Pancreas (tissue), 10 donors: Measurements from ENCODE around the gene PRR23E. TPM values are rescaled to one million over a fixed set of nuclear protein-coding genes. Genes with fewer than 3 reads are reported as not detected.

Experiments
- ATAC-seq, 4 donors: fragments of 200-7000 bp; cut with Tn5 transposase; one replicate each; pipeline versions ENCODE4 v1.8.0 to v1.9.1; 2020; ENCODE audit warnings: mild to moderate bottlenecking in 4 of 4, moderate library complexity in 4 of 4
- DNase-seq, 6 donors: peaks; one replicate each; pipeline ENCODE4 v3.0.0-alpha.2; 2020
- FAIRE-seq: peaks from 2 replicates; lab custom pipeline; 2012; peaks lifted over from hg19 to GRCh38; lab: Jason Lieb, UNC
- H3K27ac ChIP-seq, 4 donors: fragments of 200-600 bp; sonication (generic); 1 replicate in 3 of 4; 2 replicates in 1 of 4; pipeline versions ENCODE4 v1.5.0 to v1.8.0; 2020
- H3K27me3 ChIP-seq, 4 donors: fragments of 200-600 bp; one replicate each; pipeline ENCODE4 v1.8.0; 2021
- H3K36me3 ChIP-seq, 3 donors: fragments of 200-600 bp; sonication (generic) in 1 of 3; one replicate each; pipeline versions ENCODE4 v1.5.0 to v1.8.0; 2020 to 2021
- H3K4me1 ChIP-seq, 3 donors: fragments of 200-600 bp; one replicate each; pipeline ENCODE4 v1.8.0; 2021
- H3K4me3 ChIP-seq, 4 donors: fragments of 200-600 bp; sonication (generic) in 2 of 4; one replicate each; pipeline versions ENCODE4 v1.5.0 to v1.8.0; 2020 to 2021
- H3K9me3 ChIP-seq, 4 donors: fragments of 200-600 bp; one replicate each; pipeline ENCODE4 v1.8.0; 2021
- WGBS, 2 donors: extraction: QIAGEN DNeasy Blood & Tissue Kit; methylation state at CpG; one replicate each; pipeline ENCODE4 v1.1.7; 2013; 5-methylcytosine and 5-hydroxymethylcytosine counted together
- intact Hi-C, 3 donors: fragments of 100-400 bp; cut with DNase I; formaldehyde crosslinking; loops; one replicate each; pipeline versions ENCODE4 v1.11.1 to v1.14.2; 2022
- polyA plus RNA-seq, 2 donors: library from polyadenylated mRNA; stranded (reverse); fragments of 200-250 nt; gene quantifications; one replicate each; pipeline ENCODE4 v1.2.3, GENCODE V29; 2013
- total RNA-seq, 6 donors: library from RNA; stranded (reverse); fragmentation: NEBNext Ultra II Directional in 4 of 6; extraction: Animal tissue kit (Norgen Biotek cat#: 25700) in 4 of 6; gene quantifications; one replicate each; pipeline versions ENCODE4 v1.2.1 to v1.2.4, GENCODE V29; 2021 to 2023
- TF ChIP-seq, protein P1 (sequence below), 4 donors: fragments of 200-600 bp; sonication (generic) in 3 of 4; IDR thresholded peaks; one replicate each; pipeline versions ENCODE4 v1.5.0 to v1.8.0; 2021; ENCODE audit warnings: antibody characterized with exemption in 4 of 4
- donor health status: healthy with polysubstance abuse.
- donor health status: DM: no; HTN: no; CAD: no; lungs with moderate emphysema.
- donor health status: DM: no; HTN: no; CAD: no.
- donor health status: control.
- donor health status: control.
- donor health status: Bipolar disorder and iron deficiency.
- donor health status: DM: yes; HTN: yes; CAD: no.
- donor health status: DM: no; HTN: no; CAD: no.
- donor health status: DM: no; HTN: no; CAD: no.
- donor health status: DM: yes; HTN: yes; CAD: no.

Gene PRR23E
- total and polyA plus RNA-seq, 8 donors, result not detected

DNA sequence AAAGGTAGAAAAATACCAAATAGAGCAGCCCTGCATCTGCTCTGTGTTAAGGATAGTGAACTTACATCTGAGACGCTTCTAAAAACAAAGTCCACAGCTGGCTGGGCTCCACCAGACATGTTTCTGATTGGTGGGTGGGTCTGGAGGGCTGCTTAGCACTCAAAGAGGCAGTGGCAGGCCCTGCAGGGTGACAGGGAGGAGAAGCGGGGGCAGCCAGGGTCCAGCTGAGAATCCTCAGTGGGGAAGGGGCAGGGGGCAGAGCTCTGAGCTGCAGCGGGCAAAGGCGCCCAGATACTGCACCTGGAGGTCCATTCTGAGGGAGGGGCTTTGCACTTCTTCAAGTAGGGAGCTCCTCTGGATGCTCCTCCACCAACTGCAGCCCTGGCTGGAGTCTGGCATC lies 28.1 kb downstream of the PRR23E start:
- Histone ChIP-seq H3K4me3 (no peak overlapping the region), H3K9me3 (no peaks in the 10 kb centered on the region), H3K4me1 (peaks cover 0 to 6% (median 0%) of the 10 kb centered on the region in 3 donors), H3K27ac (no peak overlapping the region), H3K27me3 (no peaks in the 10 kb centered on the region), H3K36me3 (no peaks in the 10 kb centered on the region)
- no peak for FAIRE-seq
- DNase-seq, result no peak
- WGBS, 2 donors, result 60 to 69% methylated on average over 4 of the region's 4 CpGs
- ATAC-seq, result no peak
- TF ChIP-seq, protein P1, sequence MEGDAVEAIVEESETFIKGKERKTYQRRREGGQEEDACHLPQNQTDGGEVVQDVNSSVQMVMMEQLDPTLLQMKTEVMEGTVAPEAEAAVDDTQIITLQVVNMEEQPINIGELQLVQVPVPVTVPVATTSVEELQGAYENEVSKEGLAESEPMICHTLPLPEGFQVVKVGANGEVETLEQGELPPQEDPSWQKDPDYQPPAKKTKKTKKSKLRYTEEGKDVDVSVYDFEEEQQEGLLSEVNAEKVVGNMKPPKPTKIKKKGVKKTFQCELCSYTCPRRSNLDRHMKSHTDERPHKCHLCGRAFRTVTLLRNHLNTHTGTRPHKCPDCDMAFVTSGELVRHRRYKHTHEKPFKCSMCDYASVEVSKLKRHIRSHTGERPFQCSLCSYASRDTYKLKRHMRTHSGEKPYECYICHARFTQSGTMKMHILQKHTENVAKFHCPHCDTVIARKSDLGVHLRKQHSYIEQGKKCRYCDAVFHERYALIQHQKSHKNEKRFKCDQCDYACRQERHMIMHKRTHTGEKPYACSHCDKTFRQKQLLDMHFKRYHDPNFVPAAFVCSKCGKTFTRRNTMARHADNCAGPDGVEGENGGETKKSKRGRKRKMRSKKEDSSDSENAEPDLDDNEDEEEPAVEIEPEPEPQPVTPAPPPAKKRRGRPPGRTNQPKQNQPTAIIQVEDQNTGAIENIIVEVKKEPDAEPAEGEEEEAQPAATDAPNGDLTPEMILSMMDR (IDR thresholded peaks at IDR 0.05), result no peak
- intact Hi-C loops, result no loop called here

GRCh38 chr3:127221446-127222035 lies 28.6 kb downstream of the PRR23E start:
- ATAC-seq (no peak), FAIRE-seq (no peak), DNase-seq (no peak)
- Histone ChIP-seq H3K9me3 (no peaks in the 10 kb centered on the region), H3K27ac (no peak overlapping the region), H3K27me3 (no peaks in the 10 kb centered on the region), H3K4me1 (peaks cover 0 to 6% (median 0%) of the 10 kb centered on the region in 3 donors), H3K4me3 (no peak overlapping the region), H3K36me3 (no peaks in the 10 kb centered on the region)
- intact Hi-C loops, result no loop called here
- TF ChIP-seq, protein P1 (IDR thresholded peaks at IDR 0.05), result no peak
- 43 to 56% methylated on average over 10 of the region's 10 CpGs for WGBS, 2 donors

DNA sequence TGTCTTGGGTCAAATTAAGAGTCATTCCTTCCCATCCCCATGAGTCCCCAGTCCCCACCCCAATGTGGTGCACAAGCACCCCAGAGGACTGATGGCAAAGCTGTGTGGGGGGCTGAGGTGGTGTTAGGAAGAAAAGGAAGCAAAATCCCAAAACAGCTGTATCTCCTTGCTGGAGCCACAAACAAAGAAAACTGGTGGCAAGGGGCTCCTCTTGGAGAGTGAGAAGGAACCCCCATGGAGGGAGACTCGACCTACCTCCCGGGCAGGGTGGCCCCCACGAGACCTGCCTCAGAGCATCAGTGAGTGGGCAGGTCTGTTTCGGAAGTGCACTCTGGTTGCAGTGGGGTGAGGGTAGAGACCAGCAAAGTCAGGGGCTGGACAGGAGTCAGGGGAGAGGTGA lies 29.2 kb downstream of the PRR23E start:
- Histone ChIP-seq H3K36me3 (no peaks in the 10 kb centered on the region), H3K4me3 (no peak overlapping the region), H3K9me3 (no peaks in the 10 kb centered on the region), H3K27me3 (no peaks in the 10 kb centered on the region), H3K27ac (no peak overlapping the region), H3K4me1 (peaks cover 0 to 6% (median 0%) of the 10 kb centered on the region in 3 donors)
- intact Hi-C loops, result no loop called here
- 80 to 82% methylated on average over 4 of the region's 4 CpGs for WGBS, 2 donors
- FAIRE-seq, result no peak
- TF ChIP-seq, protein P1 (IDR thresholded peaks at IDR 0.05), result no peak
- DNase-seq, result no peak
- ATAC-seq, result no peak

GRCh38 chr3:127222664-127223063 lies 29.7 kb downstream of the PRR23E start:
- no peaks in the 10 kb centered on the region for H3K27me3 ChIP-seq
- ATAC-seq (no peak), DNase-seq (no peak), FAIRE-seq (no peak)
- H3K27ac ChIP-seq, result no peak overlapping the region
- H3K4me3 ChIP-seq, result no peak overlapping the region
- no peaks in the 10 kb centered on the region for H3K9me3 ChIP-seq
- TF ChIP-seq, protein P1 (IDR thresholded peaks at IDR 0.05), result no peak
- no peaks in the 10 kb centered on the region for H3K36me3 ChIP-seq
- H3K4me1 ChIP-seq, result peaks cover 0 to 6% (median 0%) of the 10 kb centered on the region in 3 donors
- intact Hi-C loops, result no loop called here
- 76 to 87% methylated on average over 13 of the region's 13 CpGs for WGBS, 2 donors

- no peaks in the 10 kb centered on the region for H3K27me3 ChIP-seq
- DNase-seq (no peak), FAIRE-seq (no peak), ATAC-seq (no peak)
- intact Hi-C loops, result no loop called here
- WGBS, 2 donors, result 77 to 78% methylated on average over 8 of the region's 8 CpGs
- TF ChIP-seq, protein P1 (IDR thresholded peaks at IDR 0.05), result no peak
- H3K9me3 ChIP-seq, result no peaks in the 10 kb centered on the region
- H3K36me3 ChIP-seq, result no peaks in the 10 kb centered on the region
- H3K4me3 ChIP-seq, result no peak overlapping the region
- H3K27ac ChIP-seq, result no peak overlapping the region
- peaks cover 0 to 6% (median 0%) of the 10 kb centered on the region in 3 donors for H3K4me1 ChIP-seq
Observed at GRCh38 chr3:127224118-127224517, 31.2 kb downstream of the PRR23E start.
